Measurements from ENCODE around the gene ENC1. TPM values are rescaled to one million over a fixed set of nuclear protein-coding genes. Genes with fewer than 3 reads are reported as not detected.

Gene ENC1
- total RNA-seq, 1 donor from 2014 or later = 7.1 TPM

- Histone ChIP-seq H3K27ac (no peak overlapping the region), H3K36me3 (no peaks in the 10 kb centered on the region), H3K27me3 (no peaks in the 10 kb centered on the region), H3K4me1 (peaks cover 7% of the 10 kb centered on the region), H3K9me3 (no peaks in the 10 kb centered on the region), H3K4me3 (no peak overlapping the region)
- TF ChIP-seq POLR2A (IDR thresholded peaks at IDR 0.05) (no peak), POLR2AphosphoS5 (IDR thresholded peaks at IDR 0.05; ENCODE audit: insufficient read depth in 1 of 2, low read depth in 1 of 2) (no peak), CTCF (IDR thresholded peaks at IDR 0.05) (no peak)
- DNase-seq (ENCODE audit: extremely low spot score in 2 of 2) = no peak
- intact Hi-C loops (cut with DNase I) = no loop called here
These were observed 24.7 kb upstream of the ENC1 start for GRCh38 chr5:74665273-74665672.

- peaks cover 7% of the 10 kb centered on the region for H3K4me1 ChIP-seq
- no peaks in the 10 kb centered on the region for H3K36me3 ChIP-seq
- DNase-seq (ENCODE audit: extremely low spot score in 2 of 2) = no peak
- H3K27ac ChIP-seq = no peak overlapping the region
- H3K27me3 ChIP-seq = no peaks in the 10 kb centered on the region
- TF ChIP-seq CTCF (IDR thresholded peaks at IDR 0.05) = no peak
- no peak for TF ChIP-seq POLR2AphosphoS5 (IDR thresholded peaks at IDR 0.05; ENCODE audit: insufficient read depth in 1 of 2, low read depth in 1 of 2)
- TF ChIP-seq POLR2A (IDR thresholded peaks at IDR 0.05) = no peak
- intact Hi-C loops (cut with DNase I) = no loop called here
- no peaks in the 10 kb centered on the region for H3K9me3 ChIP-seq
- H3K4me3 ChIP-seq = no peak overlapping the region
These were observed 24.0 kb upstream of the ENC1 start for GRCh38 chr5:74664551-74664950.

- H3K4me3 ChIP-seq = no peak overlapping the region
- no peaks in the 10 kb centered on the region for H3K36me3 ChIP-seq
- H3K4me1 ChIP-seq = peaks cover 7% of the 10 kb centered on the region
- H3K27me3 ChIP-seq = no peaks in the 10 kb centered on the region
- no peaks in the 10 kb centered on the region for H3K9me3 ChIP-seq
- no peak for DNase-seq (ENCODE audit: extremely low spot score in 2 of 2)
- intact Hi-C loops (cut with DNase I) = no loop called here
- H3K27ac ChIP-seq = no peak overlapping the region
- TF ChIP-seq POLR2A (IDR thresholded peaks at IDR 0.05) = no peak
- no peak for TF ChIP-seq CTCF (IDR thresholded peaks at IDR 0.05)
- TF ChIP-seq POLR2AphosphoS5 (IDR thresholded peaks at IDR 0.05; ENCODE audit: insufficient read depth in 1 of 2, low read depth in 1 of 2) = no peak
These were observed 20.3 kb upstream of the ENC1 start for GRCh38 chr5:74660873-74661272.

- no peak for TF ChIP-seq POLR2A (IDR thresholded peaks at IDR 0.05)
- TF ChIP-seq CTCF (IDR thresholded peaks at IDR 0.05) = no peak
- TF ChIP-seq POLR2AphosphoS5 (IDR thresholded peaks at IDR 0.05; ENCODE audit: insufficient read depth in 1 of 2, low read depth in 1 of 2) = no peak
- no peak for DNase-seq (ENCODE audit: extremely low spot score in 2 of 2)
- H3K4me1 ChIP-seq = peaks cover 5% of the 10 kb centered on the region
- no peak overlapping the region for H3K27ac ChIP-seq
- no peaks in the 10 kb centered on the region for H3K36me3 ChIP-seq
- H3K4me3 ChIP-seq = no peak overlapping the region
- no peaks in the 10 kb centered on the region for H3K9me3 ChIP-seq
- H3K27me3 ChIP-seq = no peaks in the 10 kb centered on the region
- intact Hi-C loops (cut with DNase I) = no loop called here
These were observed 19.6 kb upstream of the ENC1 start for GRCh38 chr5:74660140-74660539.

- no peak overlapping the region for H3K27ac ChIP-seq
- intact Hi-C loops (cut with DNase I) = no loop called here
- H3K27me3 ChIP-seq = no peaks in the 10 kb centered on the region
- TF ChIP-seq POLR2AphosphoS5 (IDR thresholded peaks at IDR 0.05; ENCODE audit: insufficient read depth in 1 of 2, low read depth in 1 of 2) = no peak
- no peak for TF ChIP-seq CTCF (IDR thresholded peaks at IDR 0.05)
- no peak for TF ChIP-seq POLR2A (IDR thresholded peaks at IDR 0.05)
- no peak overlapping the region for H3K4me3 ChIP-seq
- no peak for DNase-seq (ENCODE audit: extremely low spot score in 2 of 2)
- no peaks in the 10 kb centered on the region for H3K4me1 ChIP-seq
- H3K36me3 ChIP-seq = no peaks in the 10 kb centered on the region
- H3K9me3 ChIP-seq = no peaks in the 10 kb centered on the region
These were observed 18.6 kb upstream of the ENC1 start for GRCh38 chr5:74659172-74659571.
